Measurements from ENCODE around the gene ZFTA.
"Not testable (repeated sequence)": the region's sequence is repeated elsewhere in the genome, so short reads cannot be mapped to it uniquely, and the experiment has no call there.

ZFTA gene

DNA sequence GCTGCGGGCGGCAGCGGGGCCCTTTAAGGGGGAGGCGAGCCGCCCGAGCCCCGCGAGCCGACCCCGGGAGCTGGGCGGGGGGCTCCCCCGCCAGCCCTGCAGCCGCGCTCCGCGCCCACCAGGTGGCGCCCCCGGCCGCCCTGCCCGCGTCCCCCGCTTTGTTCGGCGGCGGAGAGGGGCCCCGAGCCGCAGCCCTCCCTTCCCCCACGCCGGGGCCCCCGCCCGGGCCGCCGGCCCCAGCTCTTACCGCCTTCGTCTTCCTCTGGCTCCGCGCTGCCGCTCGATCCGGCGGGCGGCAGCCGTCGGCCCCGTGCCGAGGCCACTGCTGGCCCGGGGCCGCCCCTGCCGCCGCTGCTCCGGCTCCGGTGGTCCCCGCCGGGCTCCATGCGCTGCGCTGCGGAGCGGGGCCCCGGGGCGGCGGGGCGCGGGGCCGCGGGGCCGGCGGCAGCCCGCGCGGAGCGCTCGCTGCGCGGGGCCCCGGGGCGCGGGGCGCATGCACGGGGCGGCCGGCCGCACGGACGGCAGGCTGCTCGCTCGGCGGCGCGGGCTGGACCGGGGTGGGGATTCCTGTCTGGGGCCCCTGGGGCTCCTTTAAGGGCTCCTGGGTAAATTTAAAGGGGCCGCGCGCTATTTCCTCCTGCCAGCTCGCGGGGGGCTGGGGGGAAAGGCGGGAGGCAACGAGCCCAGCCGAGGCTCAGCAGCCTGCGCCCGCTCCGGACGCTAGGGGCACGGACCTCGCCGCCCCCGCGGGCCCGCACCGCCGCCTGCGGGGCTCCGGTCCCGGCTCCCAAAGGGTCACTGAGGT is at the start of gene ZFTA:
ZFTA (minus strand) TSS at position 539 of the 805 bp plus-strand sequence; CDS start at position 386, 153 bp downstream.
- peak; percentile 63 for DNase-seq

DNA sequence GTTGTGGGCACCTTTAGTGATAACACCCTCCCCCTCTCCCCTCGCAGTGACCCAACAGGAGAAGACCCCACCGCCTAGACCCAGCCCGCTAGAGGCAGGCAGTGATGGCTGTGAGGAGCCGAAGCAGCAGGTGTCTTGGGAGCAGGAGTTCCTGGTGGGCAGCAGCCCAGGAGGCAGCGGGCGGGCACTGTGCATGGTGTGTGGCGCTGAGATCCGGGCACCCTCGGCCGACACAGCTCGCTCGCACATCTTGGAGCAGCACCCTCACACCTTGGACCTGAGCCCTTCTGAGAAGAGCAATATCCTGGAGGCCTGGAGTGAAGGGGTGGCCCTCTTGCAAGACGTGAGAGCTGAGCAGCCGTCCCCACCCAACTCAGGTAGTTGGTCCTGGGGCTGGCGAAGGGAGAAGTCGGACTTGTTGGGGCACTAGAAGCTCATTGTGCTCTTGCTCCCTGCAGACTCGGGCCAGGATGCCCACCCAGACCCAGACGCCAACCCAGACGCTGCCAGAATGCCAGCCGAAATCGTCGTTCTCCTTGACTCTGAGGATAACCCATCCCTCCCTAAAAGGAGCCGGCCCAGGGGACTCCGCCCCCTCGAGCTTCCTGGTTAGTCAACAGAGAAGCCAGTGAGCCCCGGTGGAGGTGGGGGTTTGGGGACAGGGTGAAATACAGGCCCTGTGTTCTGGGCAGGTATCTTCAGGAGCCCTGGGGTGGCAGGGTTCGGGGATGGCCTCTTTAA is 49.4 kb upstream of the ZFTA start:
- no peak for DNase-seq

DNA sequence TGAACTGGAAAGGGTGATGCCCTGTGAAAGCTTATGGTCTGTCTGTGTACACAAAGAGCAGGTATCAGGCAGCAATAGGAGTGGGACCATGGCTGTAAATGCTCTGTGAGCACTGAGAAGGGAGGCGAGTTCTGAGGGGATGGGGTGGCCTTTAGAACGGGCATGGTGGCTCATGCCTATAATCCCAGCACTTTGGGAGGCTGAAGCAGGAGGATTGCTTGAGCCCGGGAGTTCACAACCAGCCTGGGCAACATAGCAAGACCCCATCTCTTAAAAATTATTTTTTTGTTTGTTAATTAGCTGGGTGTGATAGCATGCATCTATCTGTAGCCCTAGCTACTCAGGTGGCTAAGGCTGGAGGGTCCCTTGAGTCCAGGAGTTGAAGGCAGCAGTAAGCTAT is 48.2 kb upstream of the ZFTA start:
- DNase-seq = no peak

DNA sequence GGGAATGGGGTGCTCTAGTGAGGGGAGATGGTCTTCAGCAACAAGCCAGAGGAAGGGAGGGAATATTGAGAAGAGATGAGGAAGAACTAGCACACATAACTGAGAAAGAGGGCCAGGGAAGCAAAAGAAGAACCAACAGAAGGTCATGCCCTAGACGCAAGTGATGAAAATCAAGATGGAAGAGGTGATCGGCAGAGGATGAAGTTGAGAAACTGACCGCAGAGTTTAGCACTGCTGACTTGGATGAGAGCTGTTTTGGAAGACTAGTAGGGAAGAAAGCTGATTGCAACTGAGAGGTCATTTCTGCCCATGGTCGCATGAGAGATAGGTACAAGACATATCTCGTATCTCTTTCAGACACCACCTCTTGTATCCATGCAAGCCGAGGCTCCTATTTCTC is 47.6 kb upstream of the ZFTA start:
- no peak for DNase-seq

DNA sequence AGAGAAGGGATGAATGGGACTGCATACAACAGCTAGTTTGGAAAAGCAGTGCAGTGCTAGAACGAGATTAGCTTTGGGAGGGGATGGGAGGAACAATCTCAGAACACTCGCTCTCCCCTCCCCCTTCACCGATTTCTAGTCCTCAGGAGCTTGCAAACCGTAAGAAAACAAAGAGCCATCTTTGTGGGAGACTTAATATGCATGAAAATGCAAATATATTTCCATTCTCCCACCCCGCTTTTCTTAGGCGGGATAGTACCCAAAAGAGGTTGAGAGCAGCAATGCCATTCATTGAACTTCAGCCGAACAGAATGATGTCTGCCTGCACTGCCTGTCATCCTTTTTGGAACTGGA is 45.8 kb upstream of the ZFTA start:
- no peak for DNase-seq

DNA sequence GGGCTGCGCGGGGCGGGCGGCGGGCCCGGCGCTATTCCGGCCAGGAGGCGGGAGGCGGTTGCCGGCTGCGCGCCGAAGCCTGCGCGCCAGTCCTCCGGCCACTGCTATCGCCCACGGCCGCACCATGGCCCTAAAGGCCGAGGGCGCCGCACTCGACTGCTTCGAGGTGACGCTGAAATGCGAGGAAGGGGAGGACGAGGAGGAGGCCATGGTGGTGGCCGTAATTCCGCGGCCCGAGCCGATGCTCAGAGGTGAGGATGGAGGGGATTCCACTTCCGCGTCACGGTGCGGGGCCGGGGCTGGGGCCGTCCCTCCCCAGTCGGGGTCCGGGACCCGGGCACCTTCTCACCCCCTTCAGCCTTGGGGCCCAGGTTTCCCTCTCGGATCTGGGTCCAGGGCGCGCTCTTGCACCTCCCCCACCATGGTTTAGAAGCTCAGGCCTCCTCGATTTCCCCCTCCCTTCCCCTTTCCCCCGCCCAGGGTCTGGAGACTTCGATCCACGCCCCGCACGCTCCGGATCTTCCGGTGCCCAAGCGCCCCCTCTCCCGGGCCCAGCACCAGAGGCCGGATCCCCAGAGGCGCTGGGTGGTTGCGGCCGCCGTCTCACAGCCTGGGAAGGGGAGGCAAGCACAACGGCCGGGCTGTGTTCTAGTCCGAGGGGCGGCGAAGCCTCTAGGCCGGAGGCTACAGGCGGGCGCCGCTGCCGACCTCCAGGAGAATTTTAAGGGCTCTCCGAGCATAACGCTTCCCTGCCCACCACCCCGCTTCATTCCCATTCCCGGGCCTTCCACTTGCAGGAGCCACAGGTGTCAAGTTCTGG is 45.2 kb upstream of the ZFTA start:
- DNase-seq = peak; percentile 42

DNA sequence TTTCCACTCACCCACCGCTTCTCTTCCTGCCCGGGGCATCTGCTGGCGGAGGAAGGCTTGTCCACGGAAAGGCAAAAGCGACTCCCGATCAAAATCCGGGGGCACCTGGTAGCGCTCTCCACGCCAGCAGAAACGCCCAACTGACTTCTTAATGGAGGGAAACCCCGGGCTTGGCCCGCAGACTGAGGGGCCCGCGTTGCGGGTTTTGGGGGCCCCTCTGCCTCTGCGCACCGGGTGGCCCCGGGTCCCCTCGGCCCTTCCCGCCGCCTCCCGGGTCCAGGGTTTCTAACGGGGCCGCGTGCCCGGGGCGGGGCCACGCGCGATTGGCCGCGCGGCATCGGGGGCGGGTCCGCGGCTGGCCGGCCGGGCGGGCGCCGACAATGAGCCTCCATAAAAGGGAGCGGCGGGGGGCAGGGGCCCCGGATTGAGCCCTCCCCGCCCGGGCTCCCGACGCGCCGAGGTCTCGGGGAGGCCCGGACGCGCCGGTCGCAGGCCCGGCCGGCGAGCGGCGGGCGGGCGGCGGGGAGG is 44.5 kb upstream of the ZFTA start, which contains the start of gene SPINDOC:
SPINDOC (plus strand) TSS at position 422 of the 528 bp plus-strand sequence. CDS start 231 bp downstream, outside the sequence.
- DNase-seq = peak; percentile 75

DNA sequence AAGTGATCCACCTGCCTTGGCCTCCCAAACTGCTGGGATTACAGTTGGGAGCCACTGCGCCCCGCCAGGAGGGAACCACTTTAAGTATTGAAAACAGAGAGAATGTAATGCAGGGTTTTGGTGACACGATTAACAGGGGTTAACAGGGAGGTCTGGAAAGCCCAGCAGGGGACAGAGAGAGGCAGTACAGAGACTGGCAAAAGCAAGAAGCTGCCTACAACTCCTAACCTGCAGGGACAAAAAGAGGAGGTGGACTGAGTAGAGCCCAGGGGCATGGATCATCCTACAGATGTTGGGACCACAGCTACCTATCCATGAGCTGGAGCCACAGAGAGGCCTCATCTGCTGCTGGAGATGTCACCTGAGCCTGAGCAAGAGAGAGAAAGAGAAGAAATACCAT is 42.9 kb upstream of the ZFTA start:
- no peak for DNase-seq

DNA sequence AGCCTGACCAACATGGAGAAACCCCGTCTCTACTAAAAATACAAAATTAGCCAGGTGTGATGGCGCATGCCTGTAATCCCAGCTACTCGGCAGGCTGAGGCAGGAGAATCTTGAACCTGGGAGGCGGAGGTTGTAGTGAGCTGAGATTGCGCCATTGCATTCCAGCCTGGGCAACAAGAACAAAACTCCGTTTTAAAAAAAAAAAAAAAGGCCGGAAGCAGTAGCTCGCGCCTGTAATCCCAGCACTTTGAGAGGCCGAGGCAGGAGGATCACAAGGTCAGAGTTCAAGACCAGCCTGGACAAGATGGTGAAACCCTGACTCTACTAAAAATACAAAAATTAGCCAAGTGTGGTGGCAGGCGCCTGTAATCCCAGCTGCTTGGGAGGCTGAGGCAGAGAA is 41.8 kb upstream of the ZFTA start:
- DNase-seq = not testable (repeated sequence)

DNA sequence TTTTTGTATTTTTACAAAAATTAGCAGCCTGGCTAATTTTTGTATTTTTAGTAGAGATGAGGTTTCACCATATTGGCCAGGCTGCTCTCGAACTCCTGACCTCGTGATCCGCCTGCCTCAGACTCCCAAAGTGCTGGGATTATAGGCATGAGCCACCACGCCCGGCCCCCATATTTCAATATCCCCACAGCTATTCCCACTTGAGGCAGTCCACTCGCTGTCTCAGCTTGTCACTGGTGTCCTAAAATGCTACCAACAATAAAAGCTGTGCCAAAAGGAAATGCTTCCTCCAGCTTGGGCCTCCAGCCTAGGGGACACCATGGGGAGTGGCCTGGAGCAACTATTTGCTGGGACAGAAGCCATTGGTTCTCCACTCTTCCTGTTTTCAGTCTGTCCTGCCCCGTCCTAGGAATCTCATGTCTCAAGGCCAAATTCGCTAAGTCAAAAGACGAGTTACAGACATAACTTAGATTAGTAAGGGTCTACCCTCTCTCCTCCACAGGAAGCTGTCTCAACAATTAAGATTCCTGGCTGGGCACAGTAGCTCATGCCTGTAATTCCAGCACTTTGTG is 37.4 kb upstream of the ZFTA start:
- no peak for DNase-seq

DNA sequence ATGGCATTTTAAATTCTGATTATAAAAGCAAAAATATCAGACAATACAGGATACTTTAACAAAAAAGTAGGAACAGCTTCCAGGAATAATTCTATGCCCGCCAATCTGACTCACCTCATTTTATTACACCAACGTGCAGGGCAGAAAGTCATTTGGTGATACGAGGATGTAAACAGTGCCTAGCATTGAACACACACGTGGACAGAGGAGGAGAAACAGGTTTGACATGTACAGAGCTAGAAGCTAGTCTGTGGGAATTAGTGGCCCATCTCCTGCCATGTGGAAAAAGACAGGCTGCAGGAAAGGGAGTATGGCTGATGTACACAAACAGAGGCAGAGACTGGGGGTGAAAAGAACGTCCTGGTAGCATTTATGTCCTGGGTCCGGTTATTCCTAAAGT is 35.7 kb upstream of the ZFTA start:
- no peak for DNase-seq

DNA sequence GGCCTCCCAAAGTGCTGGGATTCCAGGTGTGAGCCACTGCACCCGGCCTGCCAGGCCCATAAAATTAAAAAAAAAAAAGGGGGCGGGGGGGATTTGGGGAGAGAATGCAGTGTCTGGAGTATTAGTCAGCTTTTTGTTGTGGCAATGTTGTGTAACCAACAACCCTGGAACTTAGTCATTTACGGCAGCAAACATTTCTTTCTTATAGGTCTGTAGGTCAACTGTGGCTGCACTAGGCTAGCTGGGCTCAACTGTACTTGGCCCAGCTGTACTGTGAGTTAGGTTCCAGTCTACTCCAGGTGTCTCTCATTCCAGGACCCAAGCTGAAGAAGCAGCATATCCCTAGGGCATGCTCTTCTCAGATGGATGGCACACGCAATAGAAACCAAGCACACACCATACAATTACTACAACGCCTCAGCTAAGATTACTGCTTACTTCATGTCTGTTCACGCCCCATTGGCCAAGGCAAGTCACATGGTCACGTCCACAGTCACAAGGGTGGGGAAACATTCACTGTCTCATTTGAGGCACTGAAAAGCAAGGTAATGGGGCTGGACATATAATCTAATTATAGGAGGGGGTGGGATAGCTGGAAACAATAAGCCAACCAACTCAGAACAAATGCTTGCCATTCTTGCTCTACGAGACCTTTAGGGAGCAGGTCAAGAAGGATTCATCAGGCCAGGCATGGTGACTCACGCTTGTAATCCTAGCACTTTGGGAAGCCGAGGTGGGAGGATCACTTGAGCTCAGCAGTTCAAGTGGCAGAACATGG is 34.3 kb upstream of the ZFTA start:
- DNase-seq = no peak

DNA sequence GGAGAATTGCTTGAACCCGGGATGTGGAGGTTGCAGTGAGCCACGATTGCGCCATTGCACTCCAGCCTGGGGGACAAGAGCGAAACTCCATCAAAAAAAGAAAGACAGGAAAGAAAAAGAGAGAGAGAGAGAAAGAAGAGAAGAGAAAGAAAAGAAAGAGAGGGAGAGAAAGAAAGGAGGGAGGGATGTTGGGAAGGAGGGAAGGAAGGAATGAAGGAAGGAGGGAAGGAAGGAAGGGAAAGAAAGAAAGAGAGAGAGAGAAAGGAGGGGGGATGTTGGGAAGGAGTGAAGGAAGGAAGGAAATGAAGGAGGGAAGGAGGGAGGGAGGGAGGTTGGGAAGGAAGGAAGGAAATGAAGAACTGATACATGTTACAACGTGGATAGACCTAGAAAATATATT is 32.3 kb upstream of the ZFTA start:
- DNase-seq = no peak

DNA sequence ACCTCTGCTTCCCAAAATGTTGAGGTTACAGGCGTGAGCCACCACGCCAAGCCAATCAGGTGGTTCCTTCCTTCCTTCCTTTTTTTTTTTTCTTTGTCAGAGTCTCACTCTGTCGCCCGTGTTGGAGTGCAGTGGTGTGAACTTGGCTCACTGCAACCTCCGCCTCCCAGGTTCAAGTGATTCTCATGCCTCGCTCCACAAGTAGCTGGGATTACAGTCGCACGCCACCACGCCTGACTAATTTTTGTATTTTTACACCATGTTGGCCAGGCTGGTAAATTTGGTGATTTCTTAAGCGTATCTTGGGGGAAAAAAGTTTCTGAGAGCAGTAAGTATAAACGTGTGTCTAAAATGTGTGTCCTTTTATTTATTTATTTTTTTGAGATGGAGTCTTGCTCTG is 26.5 kb upstream of the ZFTA start:
- DNase-seq = no peak

DNA sequence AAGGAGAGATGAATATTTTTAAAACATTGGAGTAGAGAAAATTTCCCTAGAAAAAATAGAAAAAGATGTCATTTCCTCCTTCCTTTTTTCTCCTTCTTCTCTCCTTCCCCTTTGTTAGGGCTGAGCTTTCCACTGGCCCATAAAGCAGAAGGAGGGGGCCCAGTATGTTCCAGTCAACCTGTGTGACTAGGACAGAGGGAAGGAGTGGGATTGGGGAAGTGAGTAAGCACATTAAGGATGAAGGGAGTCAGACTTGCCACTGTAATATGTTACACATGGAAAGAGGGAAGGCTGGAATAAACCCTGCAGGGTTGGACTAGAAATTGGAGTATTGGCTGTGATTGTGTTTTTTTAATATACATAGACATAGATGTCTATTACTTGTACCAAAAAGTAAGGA is 24.6 kb upstream of the ZFTA start:
- no peak for DNase-seq

DNA sequence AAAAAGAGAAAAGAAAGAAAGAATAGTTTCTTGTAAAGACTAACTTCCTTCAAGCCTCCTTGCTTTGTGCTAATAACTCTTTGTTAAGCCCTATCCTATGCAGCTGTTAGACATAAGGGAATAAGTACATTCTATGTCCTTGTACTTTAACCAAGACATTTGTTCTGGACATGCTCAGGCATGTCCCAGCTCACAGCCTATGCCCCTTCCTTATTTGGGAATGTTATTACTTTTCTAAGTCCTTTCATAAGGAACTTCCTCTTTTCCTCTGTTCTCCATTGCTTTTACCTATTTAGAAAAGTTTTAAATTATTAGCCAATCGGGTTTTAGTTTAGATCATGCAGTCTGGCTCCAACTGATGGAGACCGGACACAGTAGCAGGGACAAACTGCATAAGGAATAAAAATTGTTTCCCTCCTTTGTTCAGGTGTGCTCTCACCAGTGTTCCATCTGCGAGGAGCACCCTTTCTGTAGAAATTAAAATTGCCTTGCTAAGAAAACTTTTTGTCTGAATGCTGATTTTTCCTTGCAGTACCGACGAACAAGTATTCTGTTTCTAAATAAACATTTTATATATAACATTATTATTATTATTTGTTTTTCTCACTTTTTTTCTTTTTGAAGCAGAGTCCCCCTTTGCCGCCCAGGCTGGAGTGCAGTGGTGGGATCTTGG is 23.1 kb upstream of the ZFTA start:
- DNase-seq = no peak

DNA sequence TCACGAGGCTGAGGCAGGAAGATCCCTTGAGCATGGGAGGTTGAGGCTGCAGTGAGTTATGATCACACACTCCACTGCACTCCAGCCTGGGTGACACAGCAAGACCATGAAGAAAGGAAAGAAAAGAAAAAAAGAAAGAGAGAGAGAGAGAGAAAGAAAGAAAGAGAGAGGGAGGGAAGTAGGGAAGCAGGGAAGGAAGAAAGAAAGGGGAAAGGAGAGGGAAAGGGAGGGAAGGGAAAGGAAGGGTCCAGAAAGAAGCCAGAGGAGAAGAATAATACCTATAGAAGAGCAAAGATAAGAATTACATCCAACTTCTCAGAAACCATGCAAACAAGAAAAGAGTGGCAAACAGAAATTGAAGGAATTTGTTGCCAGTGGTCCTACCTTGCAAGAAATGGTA is 17.2 kb upstream of the ZFTA start:
- no peak for DNase-seq

DNA sequence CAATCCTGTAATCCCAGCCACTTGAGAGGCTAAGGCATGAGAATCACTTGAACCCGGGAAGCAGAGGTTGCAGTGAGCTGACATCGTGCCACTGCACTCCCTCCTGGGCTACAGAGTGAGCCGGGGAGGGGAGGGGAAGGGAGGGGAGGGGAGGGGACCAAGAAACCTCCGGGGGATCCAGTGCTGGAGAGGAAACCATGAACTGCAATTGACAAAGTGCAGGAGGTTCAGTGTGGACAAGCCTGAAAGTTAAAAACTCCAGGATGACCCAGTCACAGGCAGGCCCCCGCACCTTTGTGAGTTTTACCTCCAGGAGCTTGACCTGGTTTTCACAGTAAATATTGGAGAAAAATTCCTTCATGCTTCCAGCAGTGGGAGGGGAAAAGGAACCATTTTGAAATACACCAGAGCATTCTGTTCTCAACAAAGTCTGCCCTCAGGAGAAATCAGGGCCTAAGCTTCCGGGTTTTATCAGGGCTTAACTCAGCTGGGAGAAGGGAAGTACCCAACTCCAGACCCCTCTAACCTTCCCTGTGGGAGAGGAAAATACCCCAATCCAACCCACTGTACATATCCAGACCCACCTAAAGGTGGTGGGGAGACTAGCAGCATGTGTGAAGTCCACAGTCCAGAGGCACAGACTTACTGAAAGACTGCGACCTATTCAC is 15.5 kb upstream of the ZFTA start:
- no peak for DNase-seq

DNA sequence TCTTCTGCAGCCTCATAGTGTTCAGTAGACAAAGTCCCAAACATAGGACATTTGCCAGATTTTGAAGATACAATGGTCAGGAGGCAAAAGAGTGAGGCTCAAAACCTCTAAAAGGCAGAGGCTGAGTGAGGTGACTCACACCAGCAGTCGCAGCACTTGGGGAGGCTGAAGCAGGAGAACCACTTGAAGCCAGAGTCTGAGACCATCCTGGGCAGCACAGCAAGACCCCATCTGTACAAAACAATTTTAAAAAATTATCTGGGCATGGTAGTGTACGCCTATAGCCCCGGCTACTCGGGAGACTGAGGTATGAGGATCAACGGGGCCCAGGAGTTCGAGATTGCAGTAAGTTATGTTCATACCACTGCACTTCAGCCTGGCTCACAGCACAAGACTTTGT is 14.2 kb upstream of the ZFTA start:
- no peak for DNase-seq

DNA sequence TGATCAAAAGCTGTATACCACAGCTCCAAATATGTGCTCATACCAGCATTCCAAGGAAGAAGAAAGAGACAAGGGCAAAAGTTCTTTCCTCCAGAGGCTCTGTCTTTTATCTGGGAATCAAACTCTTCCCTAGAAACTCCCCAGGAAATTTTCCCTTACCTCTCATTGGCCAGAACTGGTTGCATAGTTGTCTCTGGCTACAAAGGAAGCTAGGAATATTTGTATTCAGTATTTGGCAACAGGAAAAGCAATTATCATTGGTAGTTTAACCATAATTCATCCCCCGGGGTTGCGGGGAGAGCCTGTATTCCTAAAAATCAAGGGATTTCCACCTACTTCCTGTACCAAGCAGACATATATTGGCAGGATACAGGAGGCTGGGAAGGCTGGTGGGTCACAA is 10.5 kb upstream of the ZFTA start:
- no peak for DNase-seq

DNA sequence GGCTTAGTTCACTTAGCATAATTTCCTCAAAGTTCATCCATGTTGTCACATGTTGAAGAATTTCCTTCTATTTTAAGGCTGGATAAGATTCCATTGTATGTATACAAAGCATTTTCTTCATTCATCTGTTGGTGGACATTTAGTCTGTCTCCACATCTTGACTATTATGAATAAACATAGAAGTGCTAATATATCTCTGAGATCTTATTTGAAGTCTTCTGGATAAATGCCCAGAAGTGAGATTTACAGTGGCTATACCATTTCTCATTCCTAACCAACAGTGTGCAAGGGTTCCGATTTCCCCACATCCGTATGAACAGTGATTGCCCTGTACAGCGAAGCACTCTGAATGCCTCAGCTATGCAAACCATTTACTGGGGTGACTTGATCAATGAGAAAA is 6.6 kb upstream of the ZFTA start:
- no peak for DNase-seq
